HG03135 (cell line): ENCODE data around the gene C1orf226.
"Not testable (repeated sequence)": the region's sequence is repeated elsewhere in the genome, so short reads cannot be mapped to it uniquely, and the experiment has no call there.

Experiments used
- ATAC-seq: cut with Tn5 transposase; IDR thresholded peaks from one replicate; pipeline ENCODE4 v1.9.1; 2021; ENCODE audit warnings: mild to moderate bottlenecking, moderate library complexity; ENCODE audit not compliant: unreplicated experiment

The C1orf226 gene

GRCh38 chr1:162381383-162381782 is at the start of gene C1orf226:
TSS of gene C1orf226 (plus strand) at chr1:162381728. CDS start at chr1:162381902, 174 bp downstream.
- no peak for ATAC-seq

GRCh38 chr1:162333991-162334390 is 47.5 kb upstream of the C1orf226 start:
- ATAC-seq: no peak

GRCh38 chr1:162335126-162335525 is 46.4 kb upstream of the C1orf226 start:
- ATAC-seq: no peak

- no peak for ATAC-seq
These were observed 44.8 kb upstream of the C1orf226 start for GRCh38 chr1:162336621-162337285.

GRCh38 chr1:162342452-162342983 is 39.0 kb upstream of the C1orf226 start:
- no peak for ATAC-seq

GRCh38 chr1:162343470-162343869 is 38.1 kb upstream of the C1orf226 start:
- no peak for ATAC-seq

GRCh38 chr1:162347281-162347680 is 34.2 kb upstream of the C1orf226 start:
- no peak for ATAC-seq

- no peak for ATAC-seq
These were observed 31.7 kb upstream of the C1orf226 start for GRCh38 chr1:162349635-162350330.

- ATAC-seq: no peak
These were observed 30.2 kb upstream of the C1orf226 start for GRCh38 chr1:162351246-162351842.

- not testable (repeated sequence) for ATAC-seq
These were observed 29.7 kb upstream of the C1orf226 start for GRCh38 chr1:162351874-162352273.

GRCh38 chr1:162353078-162353477 is 28.4 kb upstream of the C1orf226 start:
- ATAC-seq: no peak

GRCh38 chr1:162353702-162354101 is 27.8 kb upstream of the C1orf226 start:
- ATAC-seq: no peak

GRCh38 chr1:162357681-162358266 is 23.8 kb upstream of the C1orf226 start:
- no peak for ATAC-seq

- no peak for ATAC-seq
These were observed 22.6 kb upstream of the C1orf226 start for GRCh38 chr1:162358928-162359327.

- ATAC-seq: no peak
These were observed 21.8 kb upstream of the C1orf226 start for GRCh38 chr1:162359523-162360236.

GRCh38 chr1:162360237-162360873 is 21.2 kb upstream of the C1orf226 start:
- no peak for ATAC-seq

GRCh38 chr1:162360874-162361260 is 20.7 kb upstream of the C1orf226 start:
- no peak for ATAC-seq

GRCh38 chr1:162361349-162361748 is 20.2 kb upstream of the C1orf226 start:
- ATAC-seq: peak; percentile 34

- no peak for ATAC-seq
These were observed 17.7 kb upstream of the C1orf226 start for GRCh38 chr1:162363823-162364222.

- no peak for ATAC-seq
These were observed 17.0 kb upstream of the C1orf226 start for GRCh38 chr1:162364498-162364897.
